Breast epithelium (tissue), 3 donors: ENCODE data around the gene ZBTB39.

ENCODE experiments used
- CTCF ChIP-seq, 3 donors: fragments of 450-650 bp; IDR thresholded peaks; one replicate each; pipeline ENCODE4 v1.5.1; 2016 to 2017; ENCODE audit warnings: antibody characterized with exemption in 3 of 3, mild to moderate bottlenecking in 3 of 3, moderate library complexity in 3 of 3
- POLR2A ChIP-seq: fragments of 450-650 bp; IDR thresholded peaks from one replicate; pipeline ENCODE4 v1.6.1; 2016; ENCODE audit warnings: antibody characterized with exemption, mild to moderate bottlenecking, moderate library complexity

GRCh38 chr12:57040211-57040610 lies 33.9 kb upstream of the ZBTB39 start:
- no peak for TF ChIP-seq POLR2A
- no peak for TF ChIP-seq CTCF (IDR thresholded peaks at IDR 0.05)
